A549 treated with dexamethasone at 1 μM for 4 hours (cell line): ENCODE measurements around the gene TSPO2. TPM values are rescaled to one million over a fixed set of nuclear protein-coding genes. Genes with fewer than 3 reads are reported as not detected.

ENCODE experiments used
- total RNA-seq: library from RNA; stranded (reverse); fragments of 200-300 nt; extraction: Qiagen RNA extraction; gene quantifications from 5 replicates; pipeline ENCODE4 v1.2.3, GENCODE V29; 2022

Gene TSPO2, protein sequence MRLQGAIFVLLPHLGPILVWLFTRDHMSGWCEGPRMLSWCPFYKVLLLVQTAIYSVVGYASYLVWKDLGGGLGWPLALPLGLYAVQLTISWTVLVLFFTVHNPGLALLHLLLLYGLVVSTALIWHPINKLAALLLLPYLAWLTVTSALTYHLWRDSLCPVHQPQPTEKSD
- 0.13 TPM in 1 of 5 replicates, not detected in the others for total RNA-seq

DNA sequence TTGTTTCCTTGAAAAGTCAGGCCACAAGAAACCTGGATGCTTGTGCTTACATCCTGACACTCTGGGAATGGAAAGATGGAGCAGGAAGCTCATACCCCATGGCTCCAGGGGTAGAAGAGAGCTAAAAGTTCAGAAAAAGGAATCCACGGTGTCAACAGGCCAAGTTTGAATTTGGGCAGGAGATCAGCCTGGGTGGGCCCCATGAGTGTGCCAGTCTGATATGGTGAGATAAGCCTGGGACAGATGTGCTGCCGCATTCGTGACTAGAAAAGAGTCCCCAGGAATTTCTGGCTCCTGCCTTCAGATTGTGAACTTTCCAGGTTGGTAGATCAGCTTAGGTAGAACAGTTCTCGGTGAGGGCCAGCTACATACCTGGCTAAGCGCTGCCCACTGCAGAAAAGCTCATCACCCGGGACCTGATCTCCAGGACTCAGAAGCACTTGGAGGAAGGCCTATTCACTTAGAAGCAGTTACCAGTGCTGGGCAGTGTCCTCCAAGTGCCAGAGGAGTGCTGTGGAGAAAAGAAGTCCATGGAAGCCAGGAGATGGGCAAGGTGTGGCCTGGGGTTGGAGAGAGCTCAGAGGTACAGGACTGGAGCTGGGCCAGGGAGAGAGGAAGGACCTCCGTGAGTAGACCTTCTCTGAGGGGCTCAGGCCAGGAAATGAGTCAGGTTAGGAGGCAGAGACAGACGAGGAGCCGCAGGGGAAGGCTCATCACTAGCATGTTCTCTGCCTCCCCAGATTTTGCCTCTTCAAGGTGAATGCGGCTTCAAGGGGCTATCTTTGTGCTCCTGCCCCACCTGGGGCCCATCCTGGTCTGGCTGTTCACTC, at the start of gene TSPO2:
TSPO2 (plus strand) TSS at position 242 of the 830 bp plus-strand sequence; CDS start at position 761, 519 bp downstream.

DNA sequence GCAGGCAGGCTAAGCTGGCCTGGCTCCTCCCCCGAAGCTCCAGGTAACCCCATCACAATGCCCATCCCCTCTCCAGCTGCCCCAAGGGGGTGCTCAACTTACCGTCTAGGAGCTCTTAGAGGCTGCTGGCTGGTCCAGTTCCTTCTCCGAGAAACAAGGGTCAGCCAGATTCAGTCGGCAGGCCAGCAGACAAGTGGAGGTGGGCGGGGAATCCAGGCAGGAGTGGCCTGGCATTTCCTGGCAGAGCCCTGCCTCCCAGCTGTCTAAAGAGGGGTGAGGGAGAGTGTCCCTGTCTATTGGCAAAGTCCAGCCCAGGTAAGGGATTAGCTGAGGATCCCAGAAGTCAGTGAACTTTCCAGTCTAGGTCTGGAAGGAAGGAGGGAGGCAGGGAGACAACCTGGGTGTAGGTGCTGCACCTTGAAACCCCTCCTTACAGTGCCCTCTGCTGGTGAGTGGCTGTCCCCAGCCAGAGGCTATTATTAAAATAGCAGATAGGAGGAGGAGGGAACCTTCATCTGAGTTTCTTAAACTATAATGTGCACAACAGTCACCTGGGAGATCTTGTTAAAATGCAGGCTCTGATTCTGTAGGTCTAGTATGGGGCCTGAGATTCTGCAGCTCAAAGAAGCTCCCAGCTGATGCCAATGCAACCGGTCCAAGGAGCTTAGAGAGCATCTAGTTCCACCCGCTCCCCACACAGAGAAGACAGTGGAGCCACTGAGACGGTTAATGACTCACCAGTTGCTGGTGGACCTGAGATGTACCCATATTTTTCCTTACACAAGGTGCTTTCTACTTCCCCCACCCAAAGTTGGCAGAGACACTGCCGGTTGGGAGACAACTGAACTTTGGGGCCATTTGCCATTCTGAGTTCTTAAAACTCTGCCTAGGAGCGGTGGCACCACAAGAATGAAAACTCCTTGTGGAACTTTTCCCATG, 2.9 kb upstream of the TSPO2 start, which contains the start of gene UNC5CL:
UNC5CL (minus strand) TSS at position 162 of the 939 bp plus-strand sequence. CDS start 4,147 bp downstream, outside the sequence.

DNA sequence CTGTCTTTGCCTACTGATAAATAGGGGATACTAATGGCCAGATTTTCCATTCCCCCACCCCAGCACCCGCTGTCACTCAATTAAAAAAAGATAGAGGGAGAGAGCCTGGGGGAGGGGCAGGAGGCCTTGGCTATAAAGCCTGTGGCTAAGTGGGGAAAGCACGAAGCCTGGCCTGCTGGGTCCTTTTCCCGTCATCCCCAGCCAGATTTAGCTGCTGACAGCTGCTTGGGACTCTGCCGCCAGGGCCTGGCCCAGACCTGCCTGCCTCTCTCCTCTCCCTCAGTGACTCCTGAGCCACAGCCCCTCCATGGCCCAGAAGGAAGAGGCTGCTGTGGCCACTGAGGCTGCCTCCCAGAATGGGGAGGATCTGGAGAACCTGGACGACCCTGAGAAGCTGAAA, 10.8 kb downstream of the TSPO2 start, which contains the start of gene APOBEC2:
APOBEC2 (plus strand) TSS at position 162 of the 400 bp plus-strand sequence; CDS start at position 308, 146 bp downstream.

DNA sequence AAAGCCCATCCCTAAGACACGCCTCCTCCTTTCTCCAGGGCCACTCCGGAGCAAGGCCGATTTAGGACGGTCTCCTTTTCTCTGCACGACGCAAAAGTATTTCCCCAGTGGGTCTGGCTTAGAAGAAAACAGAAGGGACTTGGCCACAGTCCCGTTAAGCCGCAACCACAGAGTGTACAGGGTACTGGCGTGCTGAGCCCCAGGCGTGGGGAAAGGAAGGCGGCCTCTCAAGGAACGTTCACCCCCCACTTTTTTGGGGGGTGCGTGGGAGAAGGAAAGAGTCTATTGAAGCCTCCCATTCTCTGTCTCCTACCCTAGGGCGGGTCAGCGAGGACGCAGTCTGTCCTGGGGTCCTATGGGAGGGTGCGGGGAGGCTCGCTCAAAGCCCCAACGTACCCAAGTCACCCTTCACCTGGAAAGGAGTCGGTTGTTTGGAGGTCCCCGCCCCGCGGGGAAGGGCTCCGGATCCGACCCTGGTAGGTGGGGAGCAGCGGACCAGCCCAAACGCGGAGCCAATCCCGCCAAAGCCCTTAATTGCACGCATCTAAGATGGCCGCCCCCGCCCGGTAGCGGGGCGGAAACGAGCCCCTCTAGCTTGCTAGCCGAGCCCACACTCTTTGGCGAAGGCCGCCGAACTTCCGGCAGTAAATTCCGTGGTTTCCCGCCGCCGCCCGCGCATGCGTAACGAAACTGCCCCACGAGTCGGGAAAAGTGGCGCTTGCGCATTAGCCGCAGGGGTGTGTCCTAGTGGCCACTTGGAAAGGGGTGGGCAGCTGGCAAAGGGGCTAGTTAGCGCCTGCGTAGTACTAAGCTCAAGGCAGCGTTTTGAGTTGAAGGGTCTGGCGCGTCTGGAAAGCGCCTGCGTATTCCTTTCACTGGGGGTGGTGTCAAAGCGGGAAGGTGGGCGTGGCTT, 29.9 kb downstream of the TSPO2 start, which contains the start of gene OARD1:
OARD1 (minus strand) TSS at position 434 of the 913 bp plus-strand sequence. CDS start 722 bp downstream, outside the sequence.

DNA sequence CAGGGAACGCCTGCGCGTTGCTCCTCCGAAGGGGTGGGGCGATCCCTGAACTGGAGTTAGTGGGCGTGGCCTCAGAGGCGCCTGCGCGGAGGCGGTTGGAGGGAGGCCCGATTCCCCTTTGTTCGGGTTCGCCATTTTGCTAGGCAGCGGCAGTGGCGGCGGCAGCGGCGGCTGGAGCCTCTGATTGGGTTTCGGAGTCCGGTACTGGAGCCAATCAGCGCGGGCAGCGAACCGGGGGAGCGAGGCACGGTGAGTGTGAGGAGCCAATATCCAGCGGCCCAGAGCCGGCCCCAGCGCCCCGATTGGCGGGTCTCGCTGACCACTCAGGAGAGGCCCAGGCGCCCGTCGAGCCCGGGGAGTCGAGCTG, 30.6 kb downstream of the TSPO2 start, which contains the start of gene NFYA:
NFYA (plus strand) TSS at position 139 of the 367 bp plus-strand sequence. CDS start 6,116 bp downstream, outside the sequence.

Other genes with a start within 250 kb of the TSPO2 start
- 0.29 to 0.60 TPM (median 0.47 TPM) in 5 replicates for gene UNC5CL, start 3.2 kb upstream of the TSPO2 start, total RNA-seq
- not detected in 5 replicates for gene APOBEC2, start 10.7 kb downstream of the TSPO2 start, total RNA-seq
- 19.2 to 21.7 TPM (median 20.2 TPM) in 5 replicates for gene OARD1, start 29.9 kb downstream of the TSPO2 start, total RNA-seq
- 11.7 to 15.7 TPM (median 14.4 TPM) in 5 replicates for gene NFYA, start 30.5 kb downstream of the TSPO2 start, total RNA-seq
- gene TREML1, start 111.9 kb downstream of the TSPO2 start, total RNA-seq, result not detected in 5 replicates
- gene TREM2, start 120.6 kb downstream of the TSPO2 start, total RNA-seq, result 0.08 TPM in 1 of 5 replicates, not detected in the others
- not detected in 5 replicates for gene TREML2, start 158.7 kb downstream of the TSPO2 start, total RNA-seq
- gene TREML4, start 185.9 kb downstream of the TSPO2 start, total RNA-seq, result not detected in 5 replicates
- 0.12 to 0.54 TPM (median 0.25 TPM) in 5 replicates for gene TREM1, start 244.2 kb downstream of the TSPO2 start, total RNA-seq